Mucosa of descending colon (tissue), 3 donors: ENCODE measurements around the gene WFIKKN2. TPM values are rescaled to one million over a fixed set of nuclear protein-coding genes. Genes with fewer than 3 reads are reported as not detected.

Source experiments
- ATAC-seq: fragments of 200-7000 bp; cut with Tn5 transposase; one replicate; pipeline ENCODE4 v1.9.1; 2020; ENCODE audit warnings: mild to moderate bottlenecking, moderate library complexity
- DNase-seq, 3 donors: peaks; one replicate each; pipeline ENCODE4 v3.0.0-alpha.2; 2020
- H3K36me3 ChIP-seq: fragments of 200-600 bp; one replicate; pipeline ENCODE4 v1.8.0; 2021; ENCODE audit warnings: low read depth, mild to moderate bottlenecking
- H3K4me1 ChIP-seq: fragments of 200-600 bp; one replicate; pipeline ENCODE4 v1.8.0; 2021; ENCODE audit warnings: low read depth, mild to moderate bottlenecking
- H3K4me3 ChIP-seq: fragments of 200-600 bp; one replicate; pipeline ENCODE4 v1.8.0; 2021; ENCODE audit warnings: mild to moderate bottlenecking
- H3K9me3 ChIP-seq: fragments of 200-600 bp; one replicate; pipeline ENCODE4 v1.8.0; 2021; ENCODE audit warnings: mild to moderate bottlenecking
- intact Hi-C, 2 donors: fragments of 100-400 bp; cut with DNase I in 1 of 2; cut with micrococcal nuclease in 1 of 2; formaldehyde crosslinking; loops; one replicate each; pipeline versions ENCODE4 v1.11.0 to v1.11.1; 2022; cut with DNase I, micrococcal nuclease
- total RNA-seq, 3 donors: library from RNA; stranded (reverse); fragmentation: NEBNext Ultra II Directional in 2 of 3; extraction: Animal tissue kit (Norgen Biotek cat#: 25700) in 2 of 3; gene quantifications; one replicate each; pipeline versions ENCODE4 v1.2.1 to v1.2.4, GENCODE V29; 2021 to 2023
- TF ChIP-seq, protein P1 (sequence below): fragments of 200-600 bp; IDR thresholded peaks from one replicate; pipeline ENCODE4 v1.8.0; 2022; ENCODE audit warnings: antibody characterized with exemption, mild to moderate bottlenecking
- donor health status: DM: no; HTN: no; CAD: no; lungs with moderate emphysema.
- donor health status: DM: no; HTN: no; CAD: no.
- donor health status: DM: no; HTN: yes; CAD: no.

WFIKKN2 gene
- total RNA-seq, 3 donors from 2014 or later = 0.07 to 0.76 (median 0.17) TPM

DNA sequence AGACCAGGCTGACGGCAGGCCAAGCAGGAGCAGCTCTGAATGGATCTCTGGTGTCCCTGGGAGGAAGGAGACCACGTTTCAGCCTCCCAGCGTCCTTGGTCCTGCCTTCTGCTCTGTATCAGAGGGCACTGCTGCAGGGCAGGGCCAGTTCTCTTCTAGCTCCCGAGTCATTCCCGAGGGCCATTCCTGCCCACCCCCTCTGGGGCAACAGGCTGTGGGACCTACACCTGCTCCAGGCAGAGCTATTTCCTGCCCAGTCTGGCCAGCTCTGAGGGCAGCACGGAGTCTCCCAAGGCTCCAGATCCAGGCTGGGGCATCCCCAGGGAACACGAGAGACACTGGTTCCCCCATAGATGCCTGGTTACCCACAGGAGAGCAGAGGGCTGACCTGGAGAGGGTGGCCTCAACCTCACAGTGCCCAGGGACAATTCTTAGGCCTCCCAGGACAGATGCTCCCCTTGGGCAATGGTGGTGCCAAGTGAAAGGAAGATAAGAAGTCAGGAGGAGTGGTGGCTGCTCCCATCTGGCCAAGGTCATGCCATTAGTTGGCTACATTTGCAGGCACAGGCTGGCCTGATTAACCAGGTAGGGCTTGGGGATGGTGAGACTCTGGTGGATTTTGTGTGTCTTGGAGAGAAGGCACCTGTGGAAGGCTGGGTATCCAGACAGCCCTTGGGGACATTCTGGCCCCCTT is 2.0 kb downstream of the WFIKKN2 start:
- H3K36me3 ChIP-seq = no peaks in the 10 kb centered on the region
- no peaks in the 10 kb centered on the region for H3K9me3 ChIP-seq
- ATAC-seq = no peak
- intact Hi-C loops = no loop called here
- H3K4me1 ChIP-seq = peaks cover 12% of the 10 kb centered on the region
- no peak overlapping the region for H3K4me3 ChIP-seq
- DNase-seq = no peak
- TF ChIP-seq, protein P1, sequence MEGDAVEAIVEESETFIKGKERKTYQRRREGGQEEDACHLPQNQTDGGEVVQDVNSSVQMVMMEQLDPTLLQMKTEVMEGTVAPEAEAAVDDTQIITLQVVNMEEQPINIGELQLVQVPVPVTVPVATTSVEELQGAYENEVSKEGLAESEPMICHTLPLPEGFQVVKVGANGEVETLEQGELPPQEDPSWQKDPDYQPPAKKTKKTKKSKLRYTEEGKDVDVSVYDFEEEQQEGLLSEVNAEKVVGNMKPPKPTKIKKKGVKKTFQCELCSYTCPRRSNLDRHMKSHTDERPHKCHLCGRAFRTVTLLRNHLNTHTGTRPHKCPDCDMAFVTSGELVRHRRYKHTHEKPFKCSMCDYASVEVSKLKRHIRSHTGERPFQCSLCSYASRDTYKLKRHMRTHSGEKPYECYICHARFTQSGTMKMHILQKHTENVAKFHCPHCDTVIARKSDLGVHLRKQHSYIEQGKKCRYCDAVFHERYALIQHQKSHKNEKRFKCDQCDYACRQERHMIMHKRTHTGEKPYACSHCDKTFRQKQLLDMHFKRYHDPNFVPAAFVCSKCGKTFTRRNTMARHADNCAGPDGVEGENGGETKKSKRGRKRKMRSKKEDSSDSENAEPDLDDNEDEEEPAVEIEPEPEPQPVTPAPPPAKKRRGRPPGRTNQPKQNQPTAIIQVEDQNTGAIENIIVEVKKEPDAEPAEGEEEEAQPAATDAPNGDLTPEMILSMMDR = no peak

DNA sequence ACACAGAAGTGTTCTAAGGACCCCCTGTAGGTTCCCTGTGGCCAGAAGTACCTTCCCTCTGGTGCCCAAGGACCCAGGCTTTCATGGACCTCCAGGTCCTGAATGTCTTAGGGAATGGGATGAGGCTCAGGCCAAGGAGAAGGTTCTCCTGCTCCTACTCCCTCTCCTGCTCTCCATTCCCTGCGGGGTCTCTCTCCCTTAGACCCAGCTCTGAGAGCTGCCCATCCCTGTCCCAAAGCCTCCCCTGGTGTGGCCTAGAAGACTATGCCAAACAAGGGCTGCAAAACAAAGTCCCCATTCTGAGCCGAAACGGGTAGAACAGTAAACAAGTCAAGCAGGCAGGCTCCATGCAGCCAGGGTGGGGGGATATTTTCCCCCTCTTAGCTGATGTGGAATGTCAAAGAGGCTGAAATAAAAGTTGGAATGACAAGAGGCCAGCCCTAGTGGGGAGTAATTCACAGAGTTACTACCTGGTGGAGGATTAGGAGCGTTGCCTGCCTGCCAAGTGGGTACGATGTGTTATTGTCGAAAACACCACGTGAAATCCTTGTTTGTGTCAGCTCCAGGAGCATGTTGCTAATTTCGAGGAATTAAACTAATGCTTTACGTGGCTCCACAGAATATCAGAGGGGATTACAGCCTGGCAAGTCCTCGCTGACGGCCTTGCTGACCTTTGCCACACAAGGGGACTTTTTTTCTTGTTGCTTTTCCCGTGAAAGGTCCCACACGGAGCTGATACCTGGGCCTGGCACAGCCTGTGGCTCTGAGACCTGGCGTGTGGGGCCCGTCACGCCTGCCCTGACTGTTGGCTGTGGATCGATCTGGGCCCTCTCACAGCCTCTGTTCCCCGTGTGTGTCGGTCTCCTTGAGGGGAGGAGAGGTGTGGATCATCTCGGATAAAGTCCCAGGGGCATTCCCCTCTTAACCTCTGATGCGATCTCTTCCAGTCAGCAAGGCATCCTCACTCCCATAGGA is 2.9 kb downstream of the WFIKKN2 start:
- Histone ChIP-seq H3K9me3 (no peaks in the 10 kb centered on the region), H3K4me3 (no peak overlapping the region), H3K4me1 (peaks cover 12% of the 10 kb centered on the region), H3K36me3 (no peaks in the 10 kb centered on the region)
- TF ChIP-seq, protein P1 = no peak
- no peak for DNase-seq
- intact Hi-C loops = no loop called here
- no peak for ATAC-seq

GRCh38 chr17:50839591-50840310 is 4.4 kb downstream of the WFIKKN2 start:
- Histone ChIP-seq H3K9me3 (no peaks in the 10 kb centered on the region), H3K36me3 (no peaks in the 10 kb centered on the region), H3K4me1 (peaks cover 12% of the 10 kb centered on the region), H3K4me3 (no peak overlapping the region)
- ATAC-seq (no peak), DNase-seq (no peak)
- TF ChIP-seq, protein P1 = no peak
- intact Hi-C loops = loop anchor here in 1 of 2 donors (5.0 to 10.0 kb wide), 2 partner anchors 57 to 295 kb away; partner anchors contain the start of gene SPATA20

- Histone ChIP-seq H3K9me3 (no peaks in the 10 kb centered on the region), H3K4me3 (no peak overlapping the region), H3K4me1 (peaks cover 7% of the 10 kb centered on the region), H3K36me3 (no peaks in the 10 kb centered on the region)
- intact Hi-C loops = loop anchor here in 1 of 2 donors (5.0 to 10.0 kb wide), 2 partner anchors 58 to 296 kb away; partner anchors contain the start of gene SPATA20
- ATAC-seq (no peak), DNase-seq (no peak)
- TF ChIP-seq, protein P1 = no peak
Measured at GRCh38 chr17:50840311-50840851, 5.0 kb downstream of the WFIKKN2 start.
